Breast epithelium (tissue), 3 donors: ENCODE measurements around the gene UBE3B.

Experiments
- CTCF ChIP-seq, 3 donors: fragments of 450-650 bp; IDR thresholded peaks; one replicate each; pipeline ENCODE4 v1.5.1; 2016 to 2017; ENCODE audit warnings: antibody characterized with exemption in 3 of 3, mild to moderate bottlenecking in 3 of 3, moderate library complexity in 3 of 3
- POLR2A ChIP-seq: fragments of 450-650 bp; IDR thresholded peaks from one replicate; pipeline ENCODE4 v1.6.1; 2016; ENCODE audit warnings: antibody characterized with exemption, mild to moderate bottlenecking, moderate library complexity

DNA sequence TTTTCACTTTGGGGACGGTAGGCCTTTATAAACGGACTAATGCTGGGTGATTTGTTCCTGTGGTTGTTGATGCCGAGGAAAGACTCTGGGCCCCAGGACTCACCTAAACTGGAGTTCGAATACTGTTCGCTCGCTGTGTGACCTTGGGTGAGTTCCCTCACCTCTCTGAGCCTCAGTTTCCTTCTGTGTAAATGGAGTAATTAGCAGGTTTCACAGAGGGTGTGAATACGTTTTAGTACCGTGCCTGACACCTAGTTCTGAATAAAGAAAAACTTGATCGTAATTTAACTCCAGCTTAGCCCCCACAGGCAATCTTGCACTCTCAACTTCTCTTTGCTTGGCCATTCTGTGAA lies 505 bp downstream of the UBE3B start:
- TF ChIP-seq CTCF (IDR thresholded peaks at IDR 0.05) (no peak), POLR2A (no peak)
